Panc1 (cell line): ENCODE results near the gene RALB.

Source experiments
- CTCF ChIP-seq: fragments of 450-650 bp; IDR thresholded peaks from 2 replicates; pipeline ENCODE4 v1.5.1; 2017; ENCODE audit warnings: mild to moderate bottlenecking
- POLR2AphosphoS5 ChIP-seq: IDR thresholded peaks from 2 replicates; pipeline ENCODE4 v1.6.1; 2012; ENCODE audit warnings: mild to moderate bottlenecking, low read depth, low read length, moderate library complexity
- REST ChIP-seq, 2 experiments: IDR thresholded peaks; 2 replicates each; pipeline ENCODE4 v1.6.1; 2011 to 2012; ENCODE audit warnings: low read depth in 2 of 2, control low read depth in 1 of 2, low read length in 1 of 2, mild to moderate bottlenecking in 1 of 2, moderate library complexity in 1 of 2; ENCODE audit not compliant: insufficient read depth in 1 of 2

GRCh38 chr2:120226316-120226715 is 26.3 kb upstream of the RALB start:
- TF ChIP-seq POLR2AphosphoS5 (no peak), CTCF (no peak), REST (IDR thresholded peaks at IDR 0.05; ENCODE audit: insufficient read depth in 1 of 2, low read depth in 2 of 2, low read length in 1 of 2) (no peak)
